ENCODE measurements around the gene TTF2. TPM values are rescaled to one million over a fixed set of nuclear protein-coding genes. Genes with fewer than 3 reads are reported as not detected.

TTF2 gene
- polyA plus RNA-seq (2.6 and 5.5 TPM in 2 replicates), polyA minus RNA-seq (3.9 and 6.0 TPM in 2 replicates)

DNA sequence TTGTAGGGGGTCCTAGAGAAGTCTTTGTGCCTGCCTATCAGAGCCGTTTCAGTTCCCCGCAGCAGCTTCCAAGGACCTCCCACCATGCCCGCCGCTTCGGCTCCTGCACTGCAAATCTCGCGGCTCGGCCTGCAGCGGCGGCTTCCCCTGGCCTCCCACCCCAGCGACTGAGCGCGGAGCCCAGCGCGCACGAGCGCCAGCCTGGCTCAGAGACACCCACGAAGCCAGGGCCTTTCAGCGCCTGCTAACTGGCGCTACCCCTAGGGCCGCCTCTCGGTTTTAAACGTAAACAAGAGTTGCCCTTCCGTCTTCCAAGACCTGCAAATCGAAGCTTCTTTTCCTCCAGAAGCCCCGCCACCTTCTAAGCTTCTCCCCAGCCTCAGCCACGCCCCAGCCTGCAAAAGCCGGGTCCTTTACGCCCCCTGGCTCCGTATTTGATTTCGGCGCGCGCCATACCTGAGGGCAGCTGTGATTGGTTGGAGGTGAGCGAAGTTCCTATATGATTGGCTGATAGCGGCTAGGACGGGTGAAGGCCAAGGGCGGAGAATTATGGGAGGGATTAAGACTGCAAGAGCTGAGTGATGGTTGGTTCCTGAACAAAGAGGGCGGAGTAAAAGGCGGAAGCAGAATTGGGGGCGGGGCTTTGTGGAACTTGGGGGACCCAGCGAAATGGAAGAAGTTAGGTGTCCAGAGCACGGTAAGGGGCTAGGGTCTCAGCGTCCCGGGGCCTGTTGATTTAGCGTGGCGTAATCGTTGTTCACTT is at the start of gene TTF2:
TTF2 (plus strand) TSS at position 649 of the 763 bp plus-strand sequence; CDS start at position 670, 21 bp downstream.
- peaks cover 5% of the 10 kb centered on the region for H3F3A ChIP-seq (ENCODE audit: insufficient read depth, low read length, poor library complexity, severe bottlenecking)
- H3K27me3 ChIP-seq (ENCODE audit: insufficient read depth, low read depth, low read length): no peaks in the 10 kb centered on the region
- H3K9me2 ChIP-seq (ENCODE audit: insufficient read depth, low read length): no peaks in the 10 kb centered on the region
- H3K79me2 ChIP-seq (replicated peaks; ENCODE audit: insufficient read depth, low read length): no peaks in the 10 kb centered on the region
- H2AFZ ChIP-seq (ENCODE audit: low read depth, low read length): peak within 1 kb of the TSS; percentile 80
- no peak within 1 kb of the TSS for H3K27ac ChIP-seq (ENCODE audit: low read length)
- H3K9me3 ChIP-seq (ENCODE audit: low read length): no peaks in the 10 kb centered on the region
- H3K4me3 ChIP-seq (ENCODE audit: low read length): peak within 1 kb of the TSS; percentile 78
- H3K36me3 ChIP-seq (ENCODE audit: insufficient read depth, low read length): no peaks in the 10 kb centered on the region
- TF ChIP-seq POLR2AphosphoS5 (IDR thresholded peaks at IDR 0.05) (no peak), RAD21 (conservative IDR thresholded peaks at IDR 0.05) (peak; percentile 49), EP300 (conservative IDR thresholded peaks at IDR 0.05; ENCODE audit: poor library complexity, severe bottlenecking) (no peak), TAF1 (IDR thresholded peaks at IDR 0.05; ENCODE audit: low read depth) (no peak), EZH2 (IDR thresholded peaks at IDR 0.05; ENCODE audit: borderline replicate concordance, insufficient read depth, low read length, poor library complexity, severe bottlenecking) (no peak), MXI1 (conservative IDR thresholded peaks at IDR 0.05; ENCODE audit: poor library complexity, severe bottlenecking) (peak; percentile 100), SMC3 (conservative IDR thresholded peaks at IDR 0.05; ENCODE audit: poor library complexity) (peak; percentile 55)
- TF ChIP-seq, protein P1, sequence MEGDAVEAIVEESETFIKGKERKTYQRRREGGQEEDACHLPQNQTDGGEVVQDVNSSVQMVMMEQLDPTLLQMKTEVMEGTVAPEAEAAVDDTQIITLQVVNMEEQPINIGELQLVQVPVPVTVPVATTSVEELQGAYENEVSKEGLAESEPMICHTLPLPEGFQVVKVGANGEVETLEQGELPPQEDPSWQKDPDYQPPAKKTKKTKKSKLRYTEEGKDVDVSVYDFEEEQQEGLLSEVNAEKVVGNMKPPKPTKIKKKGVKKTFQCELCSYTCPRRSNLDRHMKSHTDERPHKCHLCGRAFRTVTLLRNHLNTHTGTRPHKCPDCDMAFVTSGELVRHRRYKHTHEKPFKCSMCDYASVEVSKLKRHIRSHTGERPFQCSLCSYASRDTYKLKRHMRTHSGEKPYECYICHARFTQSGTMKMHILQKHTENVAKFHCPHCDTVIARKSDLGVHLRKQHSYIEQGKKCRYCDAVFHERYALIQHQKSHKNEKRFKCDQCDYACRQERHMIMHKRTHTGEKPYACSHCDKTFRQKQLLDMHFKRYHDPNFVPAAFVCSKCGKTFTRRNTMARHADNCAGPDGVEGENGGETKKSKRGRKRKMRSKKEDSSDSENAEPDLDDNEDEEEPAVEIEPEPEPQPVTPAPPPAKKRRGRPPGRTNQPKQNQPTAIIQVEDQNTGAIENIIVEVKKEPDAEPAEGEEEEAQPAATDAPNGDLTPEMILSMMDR (IDR thresholded peaks at IDR 0.05; ENCODE audit: poor library complexity, severe bottlenecking): peak; percentile 44
- TF ChIP-seq, protein P2, sequence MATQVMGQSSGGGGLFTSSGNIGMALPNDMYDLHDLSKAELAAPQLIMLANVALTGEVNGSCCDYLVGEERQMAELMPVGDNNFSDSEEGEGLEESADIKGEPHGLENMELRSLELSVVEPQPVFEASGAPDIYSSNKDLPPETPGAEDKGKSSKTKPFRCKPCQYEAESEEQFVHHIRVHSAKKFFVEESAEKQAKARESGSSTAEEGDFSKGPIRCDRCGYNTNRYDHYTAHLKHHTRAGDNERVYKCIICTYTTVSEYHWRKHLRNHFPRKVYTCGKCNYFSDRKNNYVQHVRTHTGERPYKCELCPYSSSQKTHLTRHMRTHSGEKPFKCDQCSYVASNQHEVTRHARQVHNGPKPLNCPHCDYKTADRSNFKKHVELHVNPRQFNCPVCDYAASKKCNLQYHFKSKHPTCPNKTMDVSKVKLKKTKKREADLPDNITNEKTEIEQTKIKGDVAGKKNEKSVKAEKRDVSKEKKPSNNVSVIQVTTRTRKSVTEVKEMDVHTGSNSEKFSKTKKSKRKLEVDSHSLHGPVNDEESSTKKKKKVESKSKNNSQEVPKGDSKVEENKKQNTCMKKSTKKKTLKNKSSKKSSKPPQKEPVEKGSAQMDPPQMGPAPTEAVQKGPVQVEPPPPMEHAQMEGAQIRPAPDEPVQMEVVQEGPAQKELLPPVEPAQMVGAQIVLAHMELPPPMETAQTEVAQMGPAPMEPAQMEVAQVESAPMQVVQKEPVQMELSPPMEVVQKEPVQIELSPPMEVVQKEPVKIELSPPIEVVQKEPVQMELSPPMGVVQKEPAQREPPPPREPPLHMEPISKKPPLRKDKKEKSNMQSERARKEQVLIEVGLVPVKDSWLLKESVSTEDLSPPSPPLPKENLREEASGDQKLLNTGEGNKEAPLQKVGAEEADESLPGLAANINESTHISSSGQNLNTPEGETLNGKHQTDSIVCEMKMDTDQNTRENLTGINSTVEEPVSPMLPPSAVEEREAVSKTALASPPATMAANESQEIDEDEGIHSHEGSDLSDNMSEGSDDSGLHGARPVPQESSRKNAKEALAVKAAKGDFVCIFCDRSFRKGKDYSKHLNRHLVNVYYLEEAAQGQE (IDR thresholded peaks at IDR 0.05; ENCODE audit: borderline replicate concordance): no peak
- no peaks in the 10 kb centered on the region for H4K20me1 ChIP-seq (ENCODE audit: insufficient read depth)
- peak within 1 kb of the TSS; percentile 45 for H3K9ac ChIP-seq (ENCODE audit: low read length)
- H3K4me2 ChIP-seq (ENCODE audit: low read length): peak within 1 kb of the TSS; percentile 71

DNA sequence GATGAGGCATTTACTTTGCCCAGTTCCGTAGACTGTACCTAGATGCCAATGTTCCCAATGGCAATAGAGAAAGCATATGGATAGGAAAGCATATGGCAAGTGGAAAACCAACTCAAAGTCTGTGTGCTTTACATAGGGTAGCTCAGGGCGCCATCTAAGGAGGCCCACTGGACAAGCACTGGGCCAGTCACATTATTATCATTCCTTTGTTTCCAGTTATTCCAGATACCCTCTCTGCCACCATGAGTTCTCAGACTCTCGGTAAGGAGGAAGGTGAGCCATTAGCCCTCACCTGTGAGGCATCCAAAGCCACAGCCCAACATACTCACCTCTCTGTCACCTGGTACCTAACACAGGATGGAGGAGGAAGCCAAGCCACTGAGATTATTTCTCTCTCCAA is 48.8 kb upstream of the TTF2 start:
- H3K27ac ChIP-seq (ENCODE audit: low read length): no peak overlapping the region
- H3K27me3 ChIP-seq (ENCODE audit: insufficient read depth, low read depth, low read length): no peaks in the 10 kb centered on the region
- H3K79me2 ChIP-seq (replicated peaks; ENCODE audit: insufficient read depth, low read length): no peaks in the 10 kb centered on the region
- H2AFZ ChIP-seq (ENCODE audit: low read depth, low read length): no peak overlapping the region
- H3K9me3 ChIP-seq (ENCODE audit: low read length): no peaks in the 10 kb centered on the region
- H4K20me1 ChIP-seq (ENCODE audit: insufficient read depth): no peaks in the 10 kb centered on the region
- H3K9ac ChIP-seq (ENCODE audit: low read length): no peak overlapping the region
- H3K9me2 ChIP-seq (ENCODE audit: insufficient read depth, low read length): no peaks in the 10 kb centered on the region
- H3K4me3 ChIP-seq (ENCODE audit: low read length): no peak overlapping the region
- TF ChIP-seq POLR2AphosphoS5 (IDR thresholded peaks at IDR 0.05): no peak
- TF ChIP-seq, protein P1 (IDR thresholded peaks at IDR 0.05; ENCODE audit: poor library complexity, severe bottlenecking): no peak
- TF ChIP-seq EZH2 (IDR thresholded peaks at IDR 0.05; ENCODE audit: borderline replicate concordance, insufficient read depth, low read length, poor library complexity, severe bottlenecking): no peak
- TF ChIP-seq MXI1 (conservative IDR thresholded peaks at IDR 0.05; ENCODE audit: poor library complexity, severe bottlenecking): no peak
- no peak for TF ChIP-seq EP300 (conservative IDR thresholded peaks at IDR 0.05; ENCODE audit: poor library complexity, severe bottlenecking)
- TF ChIP-seq SMC3 (conservative IDR thresholded peaks at IDR 0.05; ENCODE audit: poor library complexity): no peak
- TF ChIP-seq, protein P2 (IDR thresholded peaks at IDR 0.05; ENCODE audit: borderline replicate concordance): no peak
- TF ChIP-seq RAD21 (conservative IDR thresholded peaks at IDR 0.05): no peak
- no peak overlapping the region for H3K4me2 ChIP-seq (ENCODE audit: low read length)
- no peaks in the 10 kb centered on the region for H3K36me3 ChIP-seq (ENCODE audit: insufficient read depth, low read length)
- H3F3A ChIP-seq (ENCODE audit: insufficient read depth, low read length, poor library complexity, severe bottlenecking): no peaks in the 10 kb centered on the region

All from neural cell (in vitro differentiated cells).